Stimulated activated CD4-positive, alpha-beta T cell treated with anti-CD3 and anti-CD28 coated beads, Interleukin-2, amount 100 ng/mL, for 48 hours (primary cell): ENCODE measurements around the gene ST8SIA5.
"Not testable (repeated sequence)": the region's sequence is repeated elsewhere in the genome, so short reads cannot be mapped to it uniquely, and the experiment has no call there.

Experiments used
- DNase-seq, 2 donors: peaks; one replicate each; pipeline ENCODE4 v3.0.0-alpha.2; 2020

The ST8SIA5 gene, protein sequence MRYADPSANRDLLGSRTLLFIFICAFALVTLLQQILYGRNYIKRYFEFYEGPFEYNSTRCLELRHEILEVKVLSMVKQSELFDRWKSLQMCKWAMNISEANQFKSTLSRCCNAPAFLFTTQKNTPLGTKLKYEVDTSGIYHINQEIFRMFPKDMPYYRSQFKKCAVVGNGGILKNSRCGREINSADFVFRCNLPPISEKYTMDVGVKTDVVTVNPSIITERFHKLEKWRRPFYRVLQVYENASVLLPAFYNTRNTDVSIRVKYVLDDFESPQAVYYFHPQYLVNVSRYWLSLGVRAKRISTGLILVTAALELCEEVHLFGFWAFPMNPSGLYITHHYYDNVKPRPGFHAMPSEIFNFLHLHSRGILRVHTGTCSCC

DNA sequence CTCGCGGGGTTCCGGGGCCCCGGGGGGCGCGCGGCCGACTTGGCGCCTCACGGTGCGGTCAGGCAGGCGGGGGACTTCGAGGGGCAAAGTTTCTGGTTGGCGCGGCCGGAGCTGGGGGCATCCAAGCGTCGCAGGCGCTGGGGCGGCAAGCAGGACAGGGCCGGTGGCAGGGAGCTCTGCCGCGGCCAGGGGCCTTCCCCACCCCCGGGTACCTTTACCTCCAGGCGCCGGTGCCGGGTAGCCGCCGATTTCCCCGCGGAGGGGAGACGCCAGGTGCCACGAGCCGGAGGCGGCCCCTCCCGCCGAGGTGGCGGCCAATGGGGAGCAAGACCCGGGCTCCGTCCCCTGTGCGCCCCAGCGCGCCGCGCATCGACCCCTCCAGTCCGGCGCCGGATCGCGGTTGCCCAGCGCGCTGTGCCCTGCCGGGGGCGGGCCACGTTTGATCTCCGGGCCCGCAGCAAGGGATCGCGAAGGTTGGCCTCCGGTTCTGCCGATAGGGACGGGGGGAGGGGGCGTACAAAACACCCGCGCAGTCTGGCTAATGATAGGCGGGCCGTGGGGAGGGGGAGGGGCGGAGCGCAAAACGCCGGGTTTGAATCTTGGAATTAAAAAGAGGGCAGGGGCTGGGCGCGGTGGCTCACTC, at the start of gene ST8SIA5:
TSS of gene ST8SIA5 (minus strand) at position 495 of the 643 bp plus-strand sequence. CDS start 545 bp downstream, outside the sequence.
- no peak for DNase-seq

DNA sequence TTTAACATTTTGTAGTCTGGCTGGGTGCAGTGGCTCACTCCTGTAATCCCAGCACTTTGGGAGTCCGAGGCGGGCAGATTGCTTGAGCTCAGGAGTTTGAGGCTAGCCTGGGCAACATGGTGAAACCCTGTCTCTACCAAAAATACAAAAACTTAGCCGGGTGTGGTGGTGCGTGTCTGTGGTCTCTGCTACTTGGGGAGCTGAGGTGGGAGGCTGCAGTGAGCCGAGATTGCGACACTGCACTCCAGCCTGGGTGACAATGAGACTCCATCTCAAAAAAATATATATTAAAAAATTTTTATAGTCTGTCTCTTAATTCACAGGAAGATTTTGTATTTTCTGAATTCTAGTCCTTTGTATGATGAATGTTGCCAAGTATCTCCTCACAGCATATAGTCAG, 39.1 kb upstream of the ST8SIA5 start:
- DNase-seq, result not testable (repeated sequence)

DNA sequence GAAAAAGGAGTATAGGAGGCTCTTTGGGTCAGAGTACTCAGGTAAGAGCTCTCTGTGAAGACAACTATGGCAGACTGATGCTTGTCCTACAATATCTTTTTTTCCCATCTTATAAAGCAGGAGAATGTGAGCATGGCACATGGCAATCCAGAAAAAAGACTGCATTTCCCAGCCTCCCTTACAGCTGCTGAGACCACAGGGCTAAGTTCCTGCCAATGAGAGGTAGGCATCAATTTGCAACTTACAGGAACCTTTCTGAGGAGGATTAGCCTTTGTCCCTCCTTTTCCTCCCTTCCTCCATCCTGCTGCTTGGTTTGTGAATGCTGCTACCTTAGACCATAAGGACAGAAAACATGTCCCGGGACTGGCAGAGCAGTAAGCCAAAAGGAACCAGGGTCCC, 37.8 kb upstream of the ST8SIA5 start:
- no peak for DNase-seq

DNA sequence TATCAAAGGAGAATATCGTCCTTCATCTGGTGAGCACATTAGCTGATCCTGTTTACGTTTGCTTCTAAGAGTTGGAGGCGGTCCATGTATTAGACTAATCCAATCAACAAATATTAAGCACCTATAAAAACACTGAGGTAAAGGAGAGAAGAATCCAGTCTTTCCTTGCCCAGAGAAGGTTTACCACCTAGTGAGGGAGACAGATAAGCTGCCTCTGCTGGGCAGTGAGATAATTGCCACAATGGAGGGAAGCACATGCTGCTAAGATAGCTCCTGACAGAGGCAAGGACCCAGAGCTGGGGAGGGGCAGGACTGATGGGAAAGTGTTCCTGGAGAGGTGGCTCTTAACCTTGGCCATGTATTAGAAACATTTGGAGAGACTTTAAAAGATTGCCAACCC, 36.7 kb upstream of the ST8SIA5 start:
- DNase-seq, result no peak

DNA sequence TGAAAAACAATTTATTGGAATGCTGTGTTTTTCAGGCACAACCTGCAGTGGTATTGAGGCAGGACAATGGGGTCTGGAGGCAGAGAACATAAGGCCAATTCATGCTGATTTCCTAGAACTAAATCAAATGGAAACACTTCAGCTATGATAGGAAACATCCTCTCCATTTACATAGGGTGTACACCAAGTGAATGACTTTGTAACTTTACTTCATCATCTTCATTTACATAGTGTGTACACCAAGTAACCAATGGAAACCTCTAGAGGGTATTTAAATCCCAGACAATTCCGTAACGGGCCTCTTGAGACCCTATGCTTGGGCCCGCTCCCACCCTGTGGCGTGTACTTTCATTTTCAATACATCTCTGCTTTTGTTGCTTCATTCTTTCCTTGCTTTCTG, 32.2 kb upstream of the ST8SIA5 start:
- no peak for DNase-seq

DNA sequence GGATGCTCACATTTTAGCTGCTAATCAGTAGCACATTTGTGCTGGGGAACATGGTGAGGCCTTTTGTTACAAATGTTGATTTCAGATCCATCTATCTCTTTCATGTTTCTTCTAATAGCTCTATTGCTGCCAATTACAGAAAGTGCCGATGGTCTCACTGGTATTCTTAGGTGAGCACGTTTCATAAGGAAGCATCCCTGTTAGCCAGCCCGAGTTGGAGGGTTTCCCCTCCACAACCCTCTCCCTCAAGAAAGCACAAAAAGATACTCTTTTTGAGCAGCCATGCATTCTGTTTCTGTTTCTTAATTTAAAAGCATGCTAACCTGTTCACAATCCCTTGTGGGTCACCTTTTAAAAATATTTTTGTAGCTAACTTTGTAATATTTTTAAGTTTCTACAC, 30.8 kb upstream of the ST8SIA5 start:
- no peak for DNase-seq

DNA sequence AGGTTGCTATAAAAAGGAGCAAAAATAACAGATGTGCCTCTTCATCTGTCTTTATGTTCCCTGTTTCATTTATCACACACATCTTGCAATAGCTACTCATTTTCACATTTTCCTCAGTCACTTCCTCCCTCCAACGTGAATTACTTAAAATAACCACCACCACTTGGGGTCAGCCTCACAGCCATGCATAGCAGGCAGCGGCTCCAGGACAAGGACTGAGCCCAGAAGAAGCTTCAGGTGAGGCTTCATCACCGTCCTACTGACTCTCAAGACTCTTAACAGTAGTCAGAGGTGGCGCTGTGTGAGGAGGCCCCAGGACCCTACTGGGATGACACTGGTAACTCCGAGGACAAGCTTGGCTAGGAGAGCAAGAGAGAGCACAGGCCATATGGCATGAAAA, 15.5 kb upstream of the ST8SIA5 start:
- DNase-seq, result no peak

DNA sequence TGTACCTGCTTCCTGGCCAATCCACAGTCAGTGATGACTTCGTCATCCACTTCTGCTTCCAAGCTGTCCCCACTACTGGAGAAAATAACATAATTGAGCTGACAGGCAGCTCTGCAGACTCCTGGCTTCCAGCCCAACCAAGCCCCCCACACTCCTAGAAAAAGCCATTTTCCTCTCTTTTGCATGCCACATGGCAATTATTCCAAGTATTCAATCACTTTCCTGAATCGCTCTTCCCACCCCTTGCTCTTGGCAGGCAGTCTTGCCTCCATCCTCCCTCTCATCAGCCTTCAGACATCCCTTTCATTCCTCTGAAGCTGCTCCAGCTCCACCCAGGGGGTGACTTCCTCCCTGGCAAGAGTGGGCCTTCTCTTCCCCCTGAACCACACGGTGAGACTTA, 14.3 kb upstream of the ST8SIA5 start:
- DNase-seq, result no peak

DNA sequence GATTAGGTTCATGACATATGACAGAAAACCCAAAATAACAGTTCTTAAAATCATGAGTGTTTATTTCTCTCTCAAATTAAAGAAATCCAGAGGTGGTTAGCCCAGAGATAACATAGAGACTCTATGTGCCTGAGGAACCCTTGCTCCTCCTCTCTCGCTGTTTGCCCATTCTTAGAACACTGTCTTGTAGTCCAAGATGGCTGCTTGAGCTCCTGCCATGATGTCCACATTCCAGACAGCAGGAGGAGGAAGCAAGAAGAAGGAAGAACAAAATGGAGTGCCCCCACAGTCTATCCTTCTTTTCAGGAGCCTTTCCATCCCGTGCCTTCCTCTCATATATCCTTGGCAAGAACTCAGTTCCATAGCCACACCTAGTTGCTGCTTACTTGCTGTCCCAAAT, 13.9 kb upstream of the ST8SIA5 start:
- no peak for DNase-seq

DNA sequence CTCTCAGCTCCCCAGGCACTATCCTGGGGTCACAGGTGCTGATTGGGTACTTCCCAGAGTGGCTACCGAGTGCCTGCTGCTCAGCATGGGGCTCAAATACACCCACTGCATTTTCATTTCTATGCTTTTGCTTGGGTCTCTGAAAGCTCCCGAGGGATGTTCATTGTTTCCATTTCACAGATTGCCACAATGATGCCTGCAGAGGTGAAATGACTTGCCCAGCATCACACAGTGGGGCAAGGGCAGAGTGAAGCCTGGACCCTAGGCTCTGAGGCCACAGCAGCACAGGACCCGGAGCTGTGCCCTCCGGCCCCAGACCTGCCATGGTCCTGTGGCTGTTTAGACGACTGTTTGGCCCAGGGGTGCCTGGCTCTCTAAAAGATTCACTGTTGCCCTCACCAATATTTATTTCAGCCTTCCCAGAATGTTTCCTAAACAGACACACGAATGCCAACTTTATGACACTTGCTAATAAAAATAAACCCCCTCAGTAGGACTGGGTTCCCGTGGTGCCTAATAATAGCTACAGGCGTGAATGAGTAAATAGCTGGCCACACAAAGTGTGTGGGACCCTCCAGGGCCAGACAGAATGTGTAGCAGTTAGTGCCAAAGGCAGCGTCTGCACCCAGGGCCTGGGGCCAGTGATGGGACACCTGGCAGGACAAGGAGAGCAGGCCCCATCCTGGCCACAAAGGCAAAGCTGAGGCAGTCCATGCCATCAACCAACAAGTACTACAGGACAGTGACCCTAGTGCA, 11.5 kb upstream of the ST8SIA5 start:
- no peak for DNase-seq

DNA sequence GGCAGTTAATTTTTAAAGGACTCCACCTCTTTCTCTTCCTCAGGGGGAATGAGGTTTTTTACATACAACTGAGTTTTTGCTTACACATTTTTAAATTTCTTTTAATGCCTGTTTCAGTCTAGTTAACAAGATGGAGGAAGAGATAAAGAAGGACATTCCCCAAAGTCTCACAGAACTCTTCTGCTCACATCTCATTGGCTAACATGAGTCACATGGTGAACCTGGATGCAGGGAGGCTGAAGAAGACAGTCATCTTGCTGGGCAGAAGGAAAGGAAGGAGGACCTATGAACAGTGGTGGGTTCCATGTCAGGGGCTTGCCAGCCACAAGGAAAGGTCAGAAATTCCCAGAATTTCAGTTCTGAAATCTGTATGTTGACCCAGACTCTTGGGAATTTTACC, 10.4 kb upstream of the ST8SIA5 start:
- DNase-seq, result no peak

DNA sequence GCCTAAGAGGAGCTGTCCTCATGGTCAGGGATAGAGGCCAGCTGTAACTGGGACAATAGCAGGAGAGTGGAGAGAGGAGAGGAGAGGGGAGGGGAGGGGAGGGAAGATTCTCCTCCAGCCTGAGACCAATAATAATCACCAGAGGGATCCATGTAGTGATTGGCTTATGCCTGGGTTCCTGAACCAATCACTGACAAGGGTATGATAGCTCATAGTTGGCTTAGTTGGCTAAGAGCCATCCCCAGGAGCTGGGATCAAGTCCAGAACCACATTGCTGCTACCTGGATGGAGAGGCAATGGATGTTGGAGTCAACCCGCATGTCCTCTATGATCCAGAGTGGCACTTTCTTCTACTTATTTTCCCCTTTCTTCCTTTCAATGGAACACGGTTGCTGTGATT, 7.7 kb upstream of the ST8SIA5 start:
- DNase-seq, result no peak

DNA sequence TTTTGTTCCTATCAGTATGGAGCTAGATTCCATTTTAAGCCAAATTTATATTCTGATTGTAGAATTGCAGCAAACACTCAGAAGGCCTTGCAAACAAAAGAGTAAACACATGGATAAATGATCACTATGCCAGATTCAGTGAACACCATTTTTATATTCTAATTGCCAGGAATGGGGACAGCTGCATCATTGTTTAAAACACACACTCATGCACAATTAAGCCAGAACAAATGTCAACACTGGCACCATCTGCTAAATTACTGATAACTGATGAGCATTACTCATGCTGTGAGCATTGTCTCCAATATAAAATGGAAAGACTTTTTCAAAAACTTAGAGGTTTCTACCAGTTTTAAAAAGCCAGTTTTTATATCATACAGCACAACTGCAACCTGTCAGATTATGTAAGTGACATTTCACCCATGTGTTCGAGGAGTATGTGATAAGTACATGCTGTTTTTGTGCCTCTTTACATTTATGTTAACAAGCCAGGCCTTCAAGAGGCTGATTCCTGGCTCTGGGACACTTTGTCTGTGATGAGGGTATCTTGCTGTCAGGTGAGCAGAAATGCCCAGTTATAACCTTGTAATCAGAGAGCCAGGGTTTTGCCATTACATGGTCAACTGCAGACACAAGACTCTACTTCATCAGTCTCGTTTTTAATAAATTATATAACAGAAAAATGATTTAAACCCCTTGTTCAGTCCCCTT, 4.4 kb upstream of the ST8SIA5 start:
- no peak for DNase-seq

DNA sequence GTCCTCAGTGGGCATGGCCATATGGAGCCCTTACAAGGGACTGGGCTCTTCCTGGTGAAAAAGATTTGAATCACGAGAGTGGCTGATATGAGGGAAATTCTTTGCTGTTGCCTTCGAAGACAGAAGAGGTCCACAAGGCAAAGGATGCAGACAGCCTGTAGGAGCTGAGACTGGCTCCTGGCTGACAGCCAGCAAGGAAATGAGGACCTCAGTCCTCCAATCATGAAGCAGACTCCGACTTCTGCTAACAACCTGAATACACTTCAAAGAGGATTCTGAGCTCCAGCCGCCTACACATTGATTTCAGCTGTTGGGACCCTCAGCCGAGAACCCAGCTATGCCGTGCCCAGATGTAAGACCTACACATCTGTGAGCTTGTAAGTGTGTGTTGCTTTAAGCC, 3.0 kb upstream of the ST8SIA5 start:
- no peak for DNase-seq

DNA sequence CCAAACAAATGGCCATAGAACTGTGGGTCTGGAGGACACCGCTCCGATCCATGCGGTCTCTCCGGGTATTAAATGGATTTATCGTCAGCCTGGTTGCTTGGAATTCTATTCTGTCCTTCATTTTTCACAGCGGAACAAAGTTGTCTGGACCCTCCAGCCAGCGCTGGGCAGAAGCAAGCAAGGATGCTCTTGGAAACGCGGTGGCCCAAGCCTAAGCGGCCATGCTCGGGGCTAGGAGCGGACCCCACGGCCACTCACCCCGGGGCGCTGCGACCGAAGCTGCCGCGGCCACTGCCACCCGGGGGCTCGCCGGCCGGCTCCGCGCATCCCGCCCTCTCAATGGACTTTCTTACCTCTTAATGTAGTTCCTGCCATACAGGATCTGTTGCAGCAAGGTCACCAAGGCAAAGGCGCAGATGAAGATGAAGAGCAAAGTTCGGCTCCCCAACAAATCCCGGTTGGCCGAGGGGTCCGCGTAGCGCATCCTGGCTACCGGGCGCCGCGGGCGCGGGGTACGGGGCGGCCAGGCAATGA, 761 bp downstream of the ST8SIA5 start:
- DNase-seq, result no peak

DNA sequence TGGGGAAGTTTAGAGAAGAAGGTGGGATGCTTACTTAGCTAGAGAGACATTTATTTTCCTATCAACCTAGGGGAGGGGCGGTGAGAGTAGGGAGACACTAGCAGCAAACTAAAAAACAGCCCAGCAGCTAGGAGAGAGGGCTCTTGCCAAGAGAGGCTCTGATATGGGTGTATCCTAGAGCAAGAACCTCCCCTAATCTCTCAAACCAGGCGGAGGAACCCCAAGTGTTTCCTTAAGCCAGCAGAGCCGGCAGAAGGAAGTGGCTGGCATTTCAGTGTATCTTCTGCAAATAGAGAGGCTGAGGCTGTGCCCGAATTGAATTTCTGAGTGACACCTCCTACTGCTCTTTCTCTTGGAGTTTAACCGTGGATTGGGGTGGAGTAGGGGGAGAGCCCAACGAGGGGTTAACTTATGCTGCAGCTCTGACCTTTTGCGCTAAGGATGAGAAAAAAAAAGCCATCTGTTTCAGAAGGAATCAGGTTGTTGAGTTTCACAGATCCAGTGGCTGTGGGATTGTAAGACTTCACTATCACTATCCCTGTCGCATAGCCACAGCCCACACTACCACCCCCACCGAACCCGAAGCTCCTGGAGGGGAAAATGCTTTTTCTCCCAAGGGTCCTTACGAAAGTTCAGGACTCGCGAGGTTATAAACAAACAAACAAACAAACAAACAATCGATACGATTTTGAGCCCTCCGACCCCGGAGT, 1.4 kb downstream of the ST8SIA5 start:
- DNase-seq, result no peak

DNA sequence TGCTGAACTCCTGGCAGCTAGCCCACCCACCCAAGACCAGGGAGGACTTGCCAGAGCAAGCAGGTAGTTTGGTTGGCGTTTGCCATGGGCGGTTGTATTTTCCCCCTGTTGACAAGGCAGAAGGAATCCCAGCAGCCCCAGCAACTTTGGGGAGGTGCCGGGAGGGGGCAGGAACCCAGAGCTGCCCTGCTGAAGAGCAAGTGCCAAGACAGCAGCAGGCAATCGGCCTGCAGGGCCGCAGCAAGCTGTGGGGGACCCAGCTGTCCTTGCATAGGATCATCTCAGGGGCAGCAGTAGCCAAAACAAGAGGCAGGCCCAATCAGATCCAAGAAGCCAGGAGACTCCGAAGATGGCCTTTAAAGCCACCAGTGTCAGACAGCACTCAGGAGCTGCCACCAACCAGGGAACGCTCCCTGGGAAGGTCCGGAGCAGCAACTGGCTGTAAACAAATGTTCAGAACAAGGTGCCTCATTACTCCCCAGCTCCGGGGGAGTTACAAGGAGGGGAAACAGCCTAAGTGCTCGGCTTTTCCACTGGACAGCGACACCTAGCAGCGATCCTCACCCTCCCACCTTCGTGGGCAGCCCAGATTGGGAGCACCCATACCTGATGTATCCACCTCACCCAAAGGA, 2.1 kb downstream of the ST8SIA5 start:
- no peak for DNase-seq

DNA sequence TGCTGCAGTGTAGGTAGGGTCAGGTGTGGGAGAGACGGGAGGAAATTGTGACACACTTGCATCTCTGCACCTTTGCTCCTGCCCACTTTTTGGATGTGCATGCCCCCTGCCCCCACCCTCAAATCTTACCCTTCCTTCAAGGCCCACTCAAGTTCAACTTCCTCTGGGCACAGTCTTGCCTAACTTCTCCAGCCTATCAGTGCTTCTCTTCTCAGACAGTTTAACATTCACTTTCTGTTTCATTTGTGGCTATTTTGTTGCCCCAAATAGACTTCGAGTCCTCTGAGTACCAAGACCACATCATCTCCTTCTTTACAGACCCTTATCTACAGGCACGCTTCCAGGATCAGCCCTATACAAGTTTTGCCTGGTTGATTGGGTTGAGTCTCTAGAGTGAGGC, 2.7 kb downstream of the ST8SIA5 start:
- no peak for DNase-seq

DNA sequence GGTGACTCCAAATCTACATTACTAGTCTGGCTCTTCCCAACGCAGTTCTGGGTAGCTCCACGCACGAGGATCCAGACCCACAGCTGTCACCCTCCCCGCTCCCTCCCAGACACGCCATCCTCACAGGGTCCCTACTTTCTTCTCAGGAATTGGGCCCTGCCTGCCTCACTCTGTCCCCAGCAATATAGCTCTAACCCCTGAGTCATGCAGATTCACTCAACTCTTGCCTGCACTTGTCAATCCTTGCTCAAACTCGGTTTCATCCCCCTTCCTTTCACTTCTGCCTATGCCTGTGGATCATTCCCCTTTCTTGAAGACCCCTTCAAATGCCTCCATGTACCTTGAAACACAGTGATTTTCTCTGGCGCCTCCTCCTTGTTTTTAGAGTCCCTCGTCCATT, 5.0 kb downstream of the ST8SIA5 start:
- no peak for DNase-seq

DNA sequence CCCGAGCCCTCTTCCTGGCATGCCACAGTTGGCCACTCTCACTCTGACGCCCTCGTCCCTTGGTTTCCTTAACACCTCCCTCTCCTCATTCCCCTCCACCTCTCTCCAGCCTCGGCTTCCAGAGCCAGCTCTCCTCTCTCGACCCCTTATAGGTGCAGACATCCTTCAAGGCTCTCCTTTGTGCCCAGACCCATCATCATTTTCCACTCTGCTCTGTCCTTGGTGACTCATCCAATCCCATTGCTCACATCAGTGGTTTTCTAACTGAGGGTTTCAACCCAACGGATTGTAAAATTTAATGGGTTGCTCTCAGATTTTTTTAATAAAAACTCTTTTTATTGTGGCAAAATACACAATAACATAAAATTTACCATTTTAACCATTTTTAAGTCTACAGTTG, 6.2 kb downstream of the ST8SIA5 start:
- no peak for DNase-seq

DNA sequence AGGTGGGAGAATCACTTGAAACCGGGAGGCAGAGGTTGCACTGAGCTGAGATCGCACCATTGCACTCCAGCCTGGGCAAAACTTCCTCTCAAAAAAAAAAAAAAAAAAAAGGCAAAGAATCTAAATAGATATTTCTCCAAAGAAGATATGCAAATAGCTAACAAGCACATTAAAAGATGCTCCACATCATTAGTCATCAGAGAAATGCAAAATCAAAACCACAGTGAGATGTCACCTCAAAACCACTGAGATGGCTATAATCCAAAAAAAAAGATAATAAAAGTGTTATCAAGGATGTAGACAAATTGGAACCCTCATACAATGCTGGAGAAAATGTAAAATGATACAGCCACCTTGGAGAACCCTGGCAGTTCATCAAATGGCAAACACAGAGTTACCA, 8.4 kb downstream of the ST8SIA5 start:
- no peak for DNase-seq

DNA sequence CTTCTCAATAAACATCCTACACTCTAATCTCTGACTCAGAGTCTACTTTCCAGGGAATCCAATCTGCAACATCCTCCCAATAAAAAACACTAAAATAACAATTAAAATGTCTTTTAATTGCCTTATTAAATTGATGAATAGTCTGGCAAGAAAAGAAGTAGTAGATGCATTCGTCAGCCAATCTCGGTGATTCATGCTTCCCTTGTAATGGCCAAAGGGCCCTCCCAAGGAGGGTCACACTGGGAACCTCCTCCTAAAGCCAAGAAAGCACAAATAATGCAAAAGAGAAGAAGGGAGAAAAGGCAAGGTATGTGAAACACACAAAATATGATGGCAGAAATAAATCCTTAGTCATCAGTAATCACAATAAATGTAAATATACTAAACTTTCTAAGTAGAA, 16.8 kb downstream of the ST8SIA5 start:
- DNase-seq, result no peak
